Astrocyte (in vitro differentiated cells and primary cell): ENCODE measurements around the gene CPEB4. TPM values are rescaled to one million over a fixed set of nuclear protein-coding genes. Genes with fewer than 3 reads are reported as not detected.

Source experiments
- DNase-seq: peaks from one replicate; pipeline ENCODE4 v3.0.0-alpha.2; 2010; ENCODE audit warnings: low read depth
- FAIRE-seq: peaks from 2 replicates; lab custom pipeline; 2011; peaks lifted over from hg19 to GRCh38; lab: Jason Lieb, UNC
- H2AFZ ChIP-seq: 2 replicates; pipeline ENCODE4 v1.6.0; 2012; ENCODE audit warnings: low read depth, low read length, inconsistent platforms
- H3K27ac ChIP-seq: 2 replicates; pipeline ENCODE4 v1.5.1; 2011; ENCODE audit warnings: low read depth, low read length, inconsistent platforms
- H3K27me3 ChIP-seq: 2 replicates; pipeline ENCODE4 v1.6.0; 2011; ENCODE audit warnings: low read length, inconsistent platforms; ENCODE audit not compliant: insufficient read depth
- H3K36me3 ChIP-seq: 2 replicates; pipeline ENCODE4 v1.5.1; 2011; ENCODE audit warnings: low read length, inconsistent platforms; ENCODE audit not compliant: insufficient read depth
- H3K4me1 ChIP-seq: 2 replicates; pipeline ENCODE4 v1.5.1; 2011; ENCODE audit warnings: low read length, inconsistent platforms; ENCODE audit not compliant: insufficient read depth
- H3K4me2 ChIP-seq: 2 replicates; pipeline ENCODE4 v1.6.0; 2012; ENCODE audit warnings: low read length, inconsistent platforms
- H3K4me3 ChIP-seq: 2 replicates; pipeline ENCODE4 v1.5.1; 2011; ENCODE audit warnings: low read depth, mild to moderate bottlenecking, low read length, inconsistent platforms; ENCODE audit not compliant: insufficient read depth
- H3K79me2 ChIP-seq: 2 replicates; pipeline ENCODE4 v1.6.0; 2012; ENCODE audit warnings: mild to moderate bottlenecking, low read length, inconsistent platforms; ENCODE audit not compliant: insufficient read depth
- H3K9ac ChIP-seq: 2 replicates; pipeline ENCODE4 v1.6.0; 2012; ENCODE audit warnings: mild to moderate bottlenecking, low read length, inconsistent platforms
- H3K9me3 ChIP-seq: 2 replicates; pipeline ENCODE4 v1.5.1; 2012; ENCODE audit warnings: low read depth, mild to moderate bottlenecking, low read length, inconsistent platforms; ENCODE audit not compliant: insufficient read depth
- H4K20me1 ChIP-seq: 2 replicates; pipeline ENCODE4 v1.6.0; 2012; ENCODE audit warnings: low read length, inconsistent platforms; ENCODE audit not compliant: insufficient read depth
- H3K27ac Mint-ChIP-seq: one replicate; pipeline ENCODE4 v1.8.0; 2021; ENCODE audit warnings: mild to moderate bottlenecking, mixed read lengths; ENCODE audit not compliant: unreplicated experiment
- H3K27me3 Mint-ChIP-seq: one replicate; pipeline ENCODE4 v1.8.0; 2021; ENCODE audit warnings: low read depth, mixed read lengths; ENCODE audit not compliant: unreplicated experiment
- H3K36me3 Mint-ChIP-seq: one replicate; pipeline ENCODE4 v1.8.0; 2021; ENCODE audit warnings: low read depth, mixed read lengths; ENCODE audit not compliant: unreplicated experiment
- H3K4me1 Mint-ChIP-seq: one replicate; pipeline ENCODE4 v1.8.0; 2021; ENCODE audit warnings: low read depth, mixed read lengths; ENCODE audit not compliant: unreplicated experiment
- H3K4me3 Mint-ChIP-seq: one replicate; pipeline ENCODE4 v1.8.0; 2021; ENCODE audit warnings: mild to moderate bottlenecking, moderate library complexity, mixed read lengths; ENCODE audit not compliant: unreplicated experiment
- H3K9me3 Mint-ChIP-seq: one replicate; pipeline ENCODE4 v1.8.0; 2021; ENCODE audit warnings: mild to moderate bottlenecking, mixed read lengths; ENCODE audit not compliant: unreplicated experiment
- EZH2 ChIP-seq: IDR thresholded peaks from 2 replicates; pipeline ENCODE4 v1.6.1; 2012; ENCODE audit warnings: mild to moderate bottlenecking, low read length, inconsistent platforms; ENCODE audit not compliant: insufficient read depth
- total RNA-seq: library from RNA; stranded (reverse); gene quantifications from 2 replicates; pipeline ENCODE4 v1.2.1, GENCODE V29; 2021
- TF ChIP-seq, protein P1 (sequence below): IDR thresholded peaks from 2 replicates; pipeline ENCODE4 v1.5.1; 2011; ENCODE audit warnings: low read depth, mild to moderate bottlenecking, inconsistent platforms, low read length, moderate library complexity; ENCODE audit not compliant: insufficient read depth

Gene CPEB4
- total RNA-seq, 1 donor from 2014 or later = 37.2 TPM

DNA sequence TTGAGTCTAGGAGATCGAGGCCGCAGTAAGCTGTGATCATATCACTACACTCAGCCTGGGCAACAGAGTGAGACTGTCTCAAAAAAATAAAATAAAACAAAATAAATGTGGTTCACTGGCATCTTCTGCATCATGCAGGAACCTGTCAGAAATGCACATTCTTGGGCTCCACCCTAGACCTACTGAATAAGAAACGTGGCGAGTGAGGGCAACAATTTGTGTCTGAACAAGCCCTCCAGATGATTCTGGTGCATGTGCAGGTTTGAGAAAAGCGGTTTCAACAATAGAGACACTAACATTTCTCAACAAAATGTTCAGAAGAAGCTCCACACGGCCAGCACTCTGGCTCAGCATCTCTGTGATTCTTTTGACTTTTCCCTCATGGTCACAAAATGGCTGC, 42.8 kb upstream of the CPEB4 start:
- no peaks in the 10 kb centered on the region for H3K4me1 Mint-ChIP-seq
- no peaks in the 10 kb centered on the region for H3K27me3 ChIP-seq
- no peaks in the 10 kb centered on the region for H3K9me3 ChIP-seq
- H3K27ac ChIP-seq = no peak overlapping the region
- H3K4me1 ChIP-seq = no peaks in the 10 kb centered on the region
- no peak for DNase-seq
- H4K20me1 ChIP-seq = no peaks in the 10 kb centered on the region
- TF ChIP-seq EZH2 = no peak
- TF ChIP-seq, protein P1, sequence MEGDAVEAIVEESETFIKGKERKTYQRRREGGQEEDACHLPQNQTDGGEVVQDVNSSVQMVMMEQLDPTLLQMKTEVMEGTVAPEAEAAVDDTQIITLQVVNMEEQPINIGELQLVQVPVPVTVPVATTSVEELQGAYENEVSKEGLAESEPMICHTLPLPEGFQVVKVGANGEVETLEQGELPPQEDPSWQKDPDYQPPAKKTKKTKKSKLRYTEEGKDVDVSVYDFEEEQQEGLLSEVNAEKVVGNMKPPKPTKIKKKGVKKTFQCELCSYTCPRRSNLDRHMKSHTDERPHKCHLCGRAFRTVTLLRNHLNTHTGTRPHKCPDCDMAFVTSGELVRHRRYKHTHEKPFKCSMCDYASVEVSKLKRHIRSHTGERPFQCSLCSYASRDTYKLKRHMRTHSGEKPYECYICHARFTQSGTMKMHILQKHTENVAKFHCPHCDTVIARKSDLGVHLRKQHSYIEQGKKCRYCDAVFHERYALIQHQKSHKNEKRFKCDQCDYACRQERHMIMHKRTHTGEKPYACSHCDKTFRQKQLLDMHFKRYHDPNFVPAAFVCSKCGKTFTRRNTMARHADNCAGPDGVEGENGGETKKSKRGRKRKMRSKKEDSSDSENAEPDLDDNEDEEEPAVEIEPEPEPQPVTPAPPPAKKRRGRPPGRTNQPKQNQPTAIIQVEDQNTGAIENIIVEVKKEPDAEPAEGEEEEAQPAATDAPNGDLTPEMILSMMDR = no peak
- no peak overlapping the region for H3K4me3 ChIP-seq
- no peak overlapping the region for H3K27ac Mint-ChIP-seq
- no peak overlapping the region for H3K4me3 Mint-ChIP-seq
- H3K4me2 ChIP-seq = no peak overlapping the region
- H3K27me3 Mint-ChIP-seq = peaks cover 7% of the 10 kb centered on the region
- H3K9ac ChIP-seq = no peak overlapping the region
- H3K36me3 ChIP-seq = no peaks in the 10 kb centered on the region
- H3K79me2 ChIP-seq = no peaks in the 10 kb centered on the region
- H2AFZ ChIP-seq = no peak overlapping the region
- FAIRE-seq = no peak
- H3K36me3 Mint-ChIP-seq = no peaks in the 10 kb centered on the region
- peaks cover 10% of the 10 kb centered on the region for H3K9me3 Mint-ChIP-seq

DNA sequence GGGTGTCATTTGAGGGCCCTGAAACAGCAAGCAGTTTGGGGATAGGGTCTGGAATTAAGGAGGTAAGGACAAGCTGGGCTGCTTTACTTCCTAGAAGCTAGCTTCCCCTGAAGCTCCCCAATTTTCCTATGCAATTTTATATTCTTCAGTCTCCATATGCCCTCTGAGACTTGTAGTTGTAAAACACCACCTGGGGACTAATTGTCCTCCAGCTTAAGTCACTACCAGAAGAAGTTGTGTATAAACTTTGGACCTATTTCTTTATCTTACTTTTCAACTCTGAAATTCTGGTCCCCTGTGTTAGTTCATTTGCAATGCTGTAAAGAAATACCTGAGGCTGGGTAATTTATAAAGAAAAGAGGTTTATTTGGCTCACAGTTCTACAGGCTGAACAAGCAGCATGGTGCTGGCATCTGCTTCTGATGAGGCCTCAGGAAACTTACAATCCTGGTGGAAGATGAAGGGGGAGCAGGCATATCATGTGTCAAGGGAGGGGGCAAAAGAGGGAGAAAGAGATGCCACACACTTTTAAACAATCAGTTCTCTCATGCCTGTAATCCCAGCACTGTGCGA, 41.1 kb upstream of the CPEB4 start:
- peaks cover 3% of the 10 kb centered on the region for H3K27me3 ChIP-seq
- Mint-ChIP-seq H3K4me3 (no peak overlapping the region), H3K27me3 (peaks cover 12% of the 10 kb centered on the region), H3K27ac (no peak overlapping the region), H3K4me1 (no peaks in the 10 kb centered on the region), H3K36me3 (no peaks in the 10 kb centered on the region), H3K9me3 (peaks cover 10% of the 10 kb centered on the region)
- H3K36me3 ChIP-seq = no peaks in the 10 kb centered on the region
- H3K27ac ChIP-seq = no peak overlapping the region
- H3K4me3 ChIP-seq = no peak overlapping the region
- DNase-seq = no peak
- H2AFZ ChIP-seq = no peak overlapping the region
- H3K4me1 ChIP-seq = no peaks in the 10 kb centered on the region
- FAIRE-seq = no peak
- TF ChIP-seq EZH2 = no peak
- TF ChIP-seq, protein P1 = no peak
- H3K79me2 ChIP-seq = no peaks in the 10 kb centered on the region
- no peak overlapping the region for H3K4me2 ChIP-seq
- H3K9ac ChIP-seq = no peak overlapping the region
- no peaks in the 10 kb centered on the region for H4K20me1 ChIP-seq
- H3K9me3 ChIP-seq = no peaks in the 10 kb centered on the region

DNA sequence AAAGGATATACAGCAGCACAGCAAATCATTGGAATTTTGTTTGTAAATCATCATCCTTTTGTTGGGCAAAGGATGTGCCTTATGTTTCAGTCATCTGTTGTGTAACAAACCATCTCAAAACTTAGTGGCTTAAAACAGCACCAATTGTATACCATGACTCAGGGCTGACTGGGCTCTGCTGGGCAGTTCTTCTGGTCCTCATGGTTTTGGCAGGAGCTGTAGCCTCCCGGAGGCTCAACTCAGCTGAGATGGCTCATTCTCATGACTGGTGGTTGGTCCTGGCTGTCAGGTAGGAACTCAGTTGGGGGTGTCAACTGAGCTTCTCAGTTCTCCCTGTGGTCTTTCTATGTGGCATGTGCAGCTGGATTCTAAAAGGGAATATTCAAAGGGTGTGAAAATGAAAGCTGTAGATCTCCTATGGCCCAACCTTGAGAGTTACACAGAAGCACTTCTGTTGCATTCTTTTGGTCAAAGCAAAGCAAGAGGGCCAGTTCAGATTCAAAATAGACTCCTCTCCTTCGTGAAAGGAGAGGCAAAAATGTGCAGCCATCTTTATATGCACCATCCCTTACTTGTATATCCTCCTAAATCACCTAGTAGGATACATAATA, 39.1 kb upstream of the CPEB4 start:
- FAIRE-seq (no peak), DNase-seq (no peak)
- Histone ChIP-seq H3K4me1 (no peaks in the 10 kb centered on the region), H3K79me2 (no peaks in the 10 kb centered on the region), H2AFZ (no peak overlapping the region), H3K9me3 (no peaks in the 10 kb centered on the region), H3K9ac (no peak overlapping the region), H3K4me2 (no peak overlapping the region), H3K27ac (no peak overlapping the region), H3K27me3 (peaks cover 3% of the 10 kb centered on the region), H4K20me1 (no peaks in the 10 kb centered on the region), H3K4me3 (no peak overlapping the region), H3K36me3 (no peaks in the 10 kb centered on the region)
- H3K27ac Mint-ChIP-seq = no peak overlapping the region
- TF ChIP-seq, protein P1 = no peak
- no peak for TF ChIP-seq EZH2
- H3K4me3 Mint-ChIP-seq = no peak overlapping the region
- H3K36me3 Mint-ChIP-seq = no peaks in the 10 kb centered on the region
- H3K9me3 Mint-ChIP-seq = peaks cover 10% of the 10 kb centered on the region
- no peaks in the 10 kb centered on the region for H3K4me1 Mint-ChIP-seq
- peaks cover 12% of the 10 kb centered on the region for H3K27me3 Mint-ChIP-seq
